ENCODE measurements around the gene ESYT1.

ESYT1 gene

GRCh38 chr12:56119361-56119796, 8.7 kb upstream of the ESYT1 start:
- peak; percentile 70 for TF ChIP-seq CTCF (IDR thresholded peaks at IDR 0.05; ENCODE audit: insufficient read depth, low read depth, low read length, missing control alignments)
- H3K4me3 ChIP-seq (ENCODE audit: low read depth, low read length), result peak overlapping the region; percentile 78
- DNase-seq (ENCODE audit: low read depth), result peak; percentile 87

- DNase-seq (ENCODE audit: low read depth), result no peak
- no peak for TF ChIP-seq CTCF (IDR thresholded peaks at IDR 0.05; ENCODE audit: insufficient read depth, low read depth, low read length, missing control alignments)
Observed at GRCh38 chr12:56120158-56120846, 7.8 kb upstream of the ESYT1 start.

GRCh38 chr12:56121204-56121870, 6.7 kb upstream of the ESYT1 start:
- no peak for DNase-seq (ENCODE audit: low read depth)
- no peak overlapping the region for H3K4me3 ChIP-seq (ENCODE audit: low read depth, low read length)
- no peak for TF ChIP-seq CTCF (IDR thresholded peaks at IDR 0.05; ENCODE audit: insufficient read depth, low read depth, low read length, missing control alignments)

More at GRCh38 chr12:56120158-56120846, 7.8 kb upstream of the ESYT1 start:
- H3K4me3 ChIP-seq (ENCODE audit: low read depth, low read length), result no peak overlapping the region

- no peak for TF ChIP-seq CTCF (IDR thresholded peaks at IDR 0.05; ENCODE audit: insufficient read depth, low read depth, low read length, missing control alignments)
- no peak for DNase-seq (ENCODE audit: low read depth)
- no peak overlapping the region for H3K4me3 ChIP-seq (ENCODE audit: low read depth, low read length)
Observed at GRCh38 chr12:56122637-56123036, 5.4 kb upstream of the ESYT1 start.

GRCh38 chr12:56124133-56124532, 3.9 kb upstream of the ESYT1 start:
- no peak overlapping the region for H3K4me3 ChIP-seq (ENCODE audit: low read depth, low read length)
- DNase-seq (ENCODE audit: low read depth), result no peak
- TF ChIP-seq CTCF (IDR thresholded peaks at IDR 0.05; ENCODE audit: insufficient read depth, low read depth, low read length, missing control alignments), result no peak

GRCh38 chr12:56126732-56127239, 1.3 kb upstream of the ESYT1 start:
- peak; percentile 41 for DNase-seq (ENCODE audit: low read depth)
- no peak overlapping the region for H3K4me3 ChIP-seq (ENCODE audit: low read depth, low read length)

More at GRCh38 chr12:56126732-56127239, 1.3 kb upstream of the ESYT1 start:
- TF ChIP-seq CTCF (IDR thresholded peaks at IDR 0.05; ENCODE audit: insufficient read depth, low read depth, low read length, missing control alignments), result no peak
